Naive thymus-derived CD8-positive, alpha-beta T cell (primary cell): ENCODE measurements around the gene NRG2. TPM values are rescaled to one million over a fixed set of nuclear protein-coding genes. Genes with fewer than 3 reads are reported as not detected.

Experiments
- ATAC-seq, 2 donors: fragments of 150-1000 bp; cut with Tn5 transposase in 1 of 2; sonication (Bioruptor Pico), chemical (Tn5 transposase) in 1 of 2; 1 replicate in 1 of 2; 2 replicates in 1 of 2; pipeline ENCODE4 v1.10.0; 2021; ENCODE audit warnings: mild to moderate bottlenecking in 2 of 2, moderate library complexity in 2 of 2
- POLR2A ChIA-PET: fragments of 350-600 bp; sonication (Branson Sonifier 250); formaldehyde crosslinking; loops from one replicate; lab custom pipeline; 2021; ENCODE audit warnings: antibody characterized with exemption; lab: Charles Lee
- DNase-seq, 10 donors: peaks; one replicate each; pipeline versions ENCODE4 v3.0.0 to v3.0.0-alpha.2; 2020 to 2022
- H3K27ac Mint-ChIP-seq, 10 donors: one replicate each; pipeline ENCODE4 v1.8.0; 2020 to 2022; ENCODE audit warnings: mild to moderate bottlenecking in 10 of 10, mixed read lengths in 10 of 10, moderate library complexity in 4 of 10, inconsistent platforms in 1 of 10
- H3K27me3 Mint-ChIP-seq, 5 donors: one replicate each; pipeline ENCODE4 v1.8.0; 2021 to 2022; ENCODE audit warnings: mixed read lengths in 5 of 5
- H3K36me3 Mint-ChIP-seq, 3 donors: one replicate each; pipeline ENCODE4 v1.8.0; 2020 to 2022; ENCODE audit warnings: mixed read lengths in 3 of 3, mild to moderate bottlenecking in 2 of 3, inconsistent platforms in 1 of 3
- H3K4me1 Mint-ChIP-seq, 4 donors: one replicate each; pipeline ENCODE4 v1.8.0; 2021 to 2022; ENCODE audit warnings: mixed read lengths in 4 of 4
- H3K4me3 Mint-ChIP-seq, 10 donors: one replicate each; pipeline ENCODE4 v1.8.0; 2020 to 2022; ENCODE audit warnings: mild to moderate bottlenecking in 10 of 10, mixed read lengths in 10 of 10, moderate library complexity in 6 of 10, inconsistent platforms in 1 of 10
- H3K9me3 Mint-ChIP-seq, 9 donors: one replicate each; pipeline ENCODE4 v1.8.0; 2020 to 2022; ENCODE audit warnings: mixed read lengths in 9 of 9, mild to moderate bottlenecking in 3 of 9, inconsistent platforms in 1 of 9, moderate library complexity in 1 of 9
- polyA plus RNA-seq, 3 donors: library from polyadenylated mRNA; unstranded; fragments of 300-500 nt; fragmentation: Illumina TruSeq; gene quantifications; one replicate each; pipeline ENCODE4 v1.2.3, GENCODE V29; 2021
- total RNA-seq, 8 experiments: library from RNA in 2 of 8; stranded (reverse) in 2 of 8; gene quantifications; one replicate each; pipeline ENCODE4 v1.2.3 and lab custom pipeline; 2021 to 2026

Gene NRG2
- total and polyA plus RNA-seq, 5 experiments from 2014 or later, result 0.04 to 0.47 (median 0.25) TPM

GRCh38 chr5:139822553-139823425 is 220.3 kb downstream of the NRG2 start:
- Mint-ChIP-seq H3K9me3 (peaks cover 0 to 16% (median 9%) of the 10 kb centered on the region in 9 donors), H3K27me3 (peaks cover 2 to 20% (median 7%) of the 10 kb centered on the region in 5 donors), H3K36me3 (peaks cover 0 to 19% (median 3%) of the 10 kb centered on the region in 3 donors), H3K27ac (peak overlapping the region in 1 of 10 donors; percentile 27), H3K4me1 (peaks cover 0 to 3% (median 0%) of the 10 kb centered on the region in 4 donors), H3K4me3 (no peak overlapping the region)
- POLR2A ChIA-PET, result no interaction called here
- no peak for ATAC-seq
- DNase-seq, result peak in 1 of 10 donors; percentile 45

DNA sequence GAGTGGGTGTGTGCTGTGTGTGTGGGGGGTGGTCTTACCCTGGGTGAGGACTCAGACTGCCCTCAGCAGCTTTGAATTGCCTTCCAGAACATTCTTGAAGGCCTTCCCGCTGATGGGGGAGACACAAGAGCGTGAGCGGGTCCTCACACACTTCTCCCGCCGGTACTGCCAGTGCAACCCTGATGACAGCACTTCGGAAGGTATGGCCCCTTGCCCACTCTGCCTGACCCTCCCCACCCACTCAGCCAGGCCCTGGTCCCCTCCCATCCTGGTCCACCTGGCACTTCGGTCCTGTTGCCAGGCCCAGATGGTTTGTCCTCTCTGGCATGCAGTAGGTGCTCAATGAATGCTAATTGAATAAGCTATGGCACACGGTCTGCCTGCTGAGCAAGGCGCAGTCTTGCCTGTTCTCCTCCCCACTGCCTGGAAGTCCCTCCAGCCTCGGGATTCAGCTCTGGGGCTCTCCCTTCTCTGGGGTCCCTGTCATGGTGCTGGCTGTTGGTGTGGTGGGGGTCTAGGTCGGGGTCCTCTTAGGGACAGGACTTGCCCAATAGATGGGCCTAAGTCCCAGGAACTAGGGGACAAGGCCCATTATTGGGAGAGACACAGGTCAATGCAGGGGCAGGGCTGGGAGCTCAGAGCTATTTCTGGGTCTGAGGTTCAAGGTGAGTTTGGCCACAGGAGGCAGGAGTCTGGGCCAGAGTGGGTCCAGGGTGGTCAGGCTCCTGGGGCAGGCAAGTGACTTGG is 221.1 kb downstream of the NRG2 start:
- H3K9me3 Mint-ChIP-seq, result peaks cover 0 to 19% (median 9%) of the 10 kb centered on the region in 9 donors
- H3K4me1 Mint-ChIP-seq, result peaks cover 0 to 3% (median 0%) of the 10 kb centered on the region in 4 donors
- POLR2A ChIA-PET, result no interaction called here
- H3K27ac Mint-ChIP-seq, result no peak overlapping the region
- ATAC-seq, result no peak
- peaks cover 2 to 19% (median 7%) of the 10 kb centered on the region in 5 donors for H3K27me3 Mint-ChIP-seq
- no peak overlapping the region for H3K4me3 Mint-ChIP-seq
- DNase-seq, result peak in 1 of 10 donors; percentile 45
- peaks cover 0 to 20% (median 3%) of the 10 kb centered on the region in 3 donors for H3K36me3 Mint-ChIP-seq

- ATAC-seq (no peak), DNase-seq (no peak)
- peaks cover 2 to 19% (median 8%) of the 10 kb centered on the region in 5 donors for H3K27me3 Mint-ChIP-seq
- peaks cover 0 to 3% (median 0%) of the 10 kb centered on the region in 4 donors for H3K4me1 Mint-ChIP-seq
- H3K36me3 Mint-ChIP-seq, result peaks cover 0 to 18% (median 3%) of the 10 kb centered on the region in 3 donors
- no peak overlapping the region for H3K4me3 Mint-ChIP-seq
- POLR2A ChIA-PET, result no interaction called here
- H3K27ac Mint-ChIP-seq, result peak overlapping the region in 2 of 10 donors; percentile 51 to 60
- H3K9me3 Mint-ChIP-seq, result peaks cover 0 to 19% (median 9%) of the 10 kb centered on the region in 9 donors
These were observed 222.5 kb downstream of the NRG2 start for GRCh38 chr5:139820606-139821005.

- Mint-ChIP-seq H3K9me3 (peaks cover 0 to 19% (median 9%) of the 10 kb centered on the region in 9 donors), H3K27me3 (peaks cover 2 to 19% (median 8%) of the 10 kb centered on the region in 5 donors), H3K4me3 (no peak overlapping the region), H3K4me1 (no peaks in the 10 kb centered on the region), H3K36me3 (peaks cover 0 to 18% (median 3%) of the 10 kb centered on the region in 3 donors), H3K27ac (no peak overlapping the region)
- POLR2A ChIA-PET, result no interaction called here
- no peak for DNase-seq
- no peak for ATAC-seq
These were observed 223.0 kb downstream of the NRG2 start for GRCh38 chr5:139820130-139820529.

GRCh38 chr5:139817970-139818369 is 225.1 kb downstream of the NRG2 start:
- H3K36me3 Mint-ChIP-seq, result peaks cover 0 to 18% (median 3%) of the 10 kb centered on the region in 3 donors
- no peak overlapping the region for H3K27ac Mint-ChIP-seq
- no peaks in the 10 kb centered on the region for H3K4me1 Mint-ChIP-seq
- peak in 1 of 10 donors; percentile 28 for DNase-seq
- H3K4me3 Mint-ChIP-seq, result no peak overlapping the region
- POLR2A ChIA-PET, result no interaction called here
- peaks cover 0 to 19% (median 9%) of the 10 kb centered on the region in 9 donors for H3K9me3 Mint-ChIP-seq
- ATAC-seq, result no peak
- H3K27me3 Mint-ChIP-seq, result peaks cover 2 to 19% (median 8%) of the 10 kb centered on the region in 5 donors

- H3K4me1 Mint-ChIP-seq, result no peaks in the 10 kb centered on the region
- no peak for ATAC-seq
These were observed 225.7 kb downstream of the NRG2 start for GRCh38 chr5:139817362-139817761.

GRCh38 chr5:139816566-139816965 is 226.5 kb downstream of the NRG2 start:
- POLR2A ChIA-PET, result no interaction called here
- H3K4me1 Mint-ChIP-seq, result no peaks in the 10 kb centered on the region
- peak overlapping the region in 1 of 10 donors; percentile 1 for H3K27ac Mint-ChIP-seq
- H3K27me3 Mint-ChIP-seq, result peaks cover 4 to 22% (median 12%) of the 10 kb centered on the region in 5 donors
- peaks cover 0 to 18% (median 3%) of the 10 kb centered on the region in 3 donors for H3K36me3 Mint-ChIP-seq
- peaks cover 0 to 19% (median 9%) of the 10 kb centered on the region in 9 donors for H3K9me3 Mint-ChIP-seq
- ATAC-seq (no peak), DNase-seq (peak in 1 of 10 donors; percentile 7)
- H3K4me3 Mint-ChIP-seq, result no peak overlapping the region

More at GRCh38 chr5:139817362-139817761, 225.7 kb downstream of the NRG2 start:
- Mint-ChIP-seq H3K36me3 (peaks cover 0 to 18% (median 3%) of the 10 kb centered on the region in 3 donors), H3K4me3 (no peak overlapping the region), H3K27ac (no peak overlapping the region), H3K9me3 (peaks cover 0 to 19% (median 9%) of the 10 kb centered on the region in 9 donors), H3K27me3 (peaks cover 2 to 19% (median 8%) of the 10 kb centered on the region in 5 donors)
- POLR2A ChIA-PET, result no interaction called here
- DNase-seq, result peak in 1 of 10 donors; percentile 47

GRCh38 chr5:139814704-139815280 is 228.3 kb downstream of the NRG2 start:
- Mint-ChIP-seq H3K27ac (no peak overlapping the region), H3K4me3 (no peak overlapping the region), H3K27me3 (peaks cover 7 to 14% (median 11%) of the 10 kb centered on the region in 5 donors), H3K4me1 (peaks cover 0 to 4% (median 0%) of the 10 kb centered on the region in 4 donors), H3K9me3 (peaks cover 0 to 18% (median 9%) of the 10 kb centered on the region in 9 donors), H3K36me3 (peaks cover 0 to 18% (median 3%) of the 10 kb centered on the region in 3 donors)
- POLR2A ChIA-PET, result no interaction called here
- ATAC-seq (no peak), DNase-seq (peak in 1 of 10 donors; percentile 22)

DNA sequence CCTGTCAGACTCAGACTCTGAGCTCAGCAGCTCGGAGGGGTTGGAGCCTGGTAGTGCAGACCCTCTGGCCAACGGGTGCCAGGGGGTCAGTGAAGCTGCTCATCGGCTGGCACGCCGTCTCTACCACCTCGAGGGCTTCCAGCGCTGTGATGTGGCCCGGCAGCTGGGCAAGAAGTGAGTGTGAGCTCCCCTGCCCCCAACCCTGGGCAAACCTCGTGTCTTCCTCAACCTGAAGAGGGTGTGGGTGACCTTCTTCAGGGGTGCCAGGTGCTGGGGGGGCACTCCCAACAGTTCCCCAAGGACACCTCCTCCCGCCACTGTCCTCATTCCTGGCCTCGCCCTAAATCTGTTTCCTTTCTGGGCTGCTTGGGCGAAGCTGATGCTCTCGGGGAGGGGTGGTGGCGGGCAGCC is 228.9 kb downstream of the NRG2 start:
- Mint-ChIP-seq H3K27ac (no peak overlapping the region), H3K4me3 (no peak overlapping the region), H3K27me3 (peaks cover 6 to 15% (median 9%) of the 10 kb centered on the region in 5 donors), H3K4me1 (peaks cover 0 to 4% (median 0%) of the 10 kb centered on the region in 4 donors), H3K36me3 (peaks cover 0 to 13% (median 3%) of the 10 kb centered on the region in 3 donors), H3K9me3 (peaks cover 0 to 12% (median 6%) of the 10 kb centered on the region in 9 donors)
- DNase-seq, result peak in 1 of 10 donors; percentile 49
- ATAC-seq, result no peak
- POLR2A ChIA-PET, result no interaction called here

DNA sequence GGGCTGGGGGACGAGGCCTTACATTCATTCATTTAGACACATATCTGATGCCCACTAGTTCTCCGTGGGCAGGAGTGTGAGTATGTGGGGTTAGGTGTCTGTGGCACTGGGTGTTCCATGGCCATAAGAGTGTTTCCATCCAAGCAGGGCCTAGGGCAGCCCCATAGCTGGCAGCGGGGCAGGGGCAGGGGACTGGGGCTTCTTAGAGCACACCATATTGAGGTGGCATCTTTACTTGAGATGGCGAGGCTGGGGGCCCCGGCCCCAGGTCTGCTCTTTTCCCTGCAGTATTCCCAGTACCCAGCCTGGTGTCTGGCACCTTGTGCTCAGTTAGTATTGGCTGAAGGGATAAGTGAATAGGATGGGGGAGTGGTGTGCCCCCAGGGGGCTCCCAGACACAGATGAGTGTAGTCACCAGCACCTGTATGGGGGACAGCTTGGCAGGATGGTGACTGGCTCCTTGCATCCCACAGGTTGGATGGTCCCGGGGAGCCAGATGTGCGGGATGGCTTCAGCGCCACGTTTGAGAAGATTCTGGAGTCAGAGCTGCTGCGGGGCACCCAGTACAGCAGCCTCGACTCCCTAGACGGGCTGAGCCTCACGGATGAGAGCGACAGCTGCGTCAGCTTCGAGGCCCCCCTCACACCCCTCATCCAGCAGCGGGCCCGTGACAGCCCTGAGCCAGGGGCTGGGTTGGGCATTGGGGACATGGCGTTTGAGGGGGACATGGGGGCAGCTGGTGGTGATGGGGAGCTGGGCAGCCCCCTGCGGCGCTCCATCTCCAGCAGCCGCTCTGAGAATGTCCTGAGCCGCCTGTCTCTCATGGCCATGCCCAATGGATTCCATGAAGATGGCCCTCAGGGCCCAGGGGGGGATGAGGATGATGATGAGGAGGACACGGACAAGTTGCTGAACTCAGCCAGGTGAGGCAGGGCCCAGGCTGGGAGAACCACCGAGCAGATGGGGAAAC is 230.0 kb downstream of the NRG2 start:
- H3K36me3 Mint-ChIP-seq, result peaks cover 0 to 5% (median 0%) of the 10 kb centered on the region in 3 donors
- peaks cover 3 to 19% (median 12%) of the 10 kb centered on the region in 5 donors for H3K27me3 Mint-ChIP-seq
- DNase-seq, result peak in 1 of 10 donors; percentile 45
- peaks cover 0 to 5% (median 0%) of the 10 kb centered on the region in 9 donors for H3K9me3 Mint-ChIP-seq
- POLR2A ChIA-PET, result no interaction called here
- peaks cover 0 to 4% (median 0%) of the 10 kb centered on the region in 4 donors for H3K4me1 Mint-ChIP-seq
- no peak overlapping the region for H3K4me3 Mint-ChIP-seq
- no peak for ATAC-seq
- H3K27ac Mint-ChIP-seq, result no peak overlapping the region

DNA sequence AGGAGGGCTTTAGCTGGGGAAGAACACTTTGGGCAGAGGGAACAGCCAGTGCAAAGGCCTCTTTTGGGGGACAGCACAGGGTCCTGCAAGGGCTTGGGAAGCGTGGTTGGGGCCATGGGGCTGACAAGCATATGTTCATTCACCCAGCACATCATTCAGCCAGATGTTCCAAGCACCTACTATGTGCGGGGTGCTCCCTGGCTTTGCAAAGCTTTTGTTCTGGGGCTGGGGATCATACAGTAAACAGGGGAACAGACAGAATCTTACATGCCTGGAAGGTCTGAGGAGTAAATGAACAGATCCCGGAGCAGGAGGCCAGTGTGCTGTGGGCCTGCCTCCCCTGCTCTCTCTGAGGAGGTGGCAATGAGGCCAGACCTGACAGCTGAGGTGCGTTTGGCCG is 230.8 kb downstream of the NRG2 start:
- H3K9me3 Mint-ChIP-seq, result no peaks in the 10 kb centered on the region
- H3K4me1 Mint-ChIP-seq, result peaks cover 0 to 4% (median 0%) of the 10 kb centered on the region in 4 donors
- H3K27ac Mint-ChIP-seq, result no peak overlapping the region
- no peak for ATAC-seq
- H3K36me3 Mint-ChIP-seq, result no peaks in the 10 kb centered on the region
- POLR2A ChIA-PET, result no interaction called here
- no peak for DNase-seq
- H3K27me3 Mint-ChIP-seq, result peaks cover 3 to 24% (median 12%) of the 10 kb centered on the region in 5 donors
- H3K4me3 Mint-ChIP-seq, result no peak overlapping the region
